Left renal pelvis (tissue), 4 donors: ENCODE data around the gene RAB8A. TPM values are rescaled to one million over a fixed set of nuclear protein-coding genes. Genes with fewer than 3 reads are reported as not detected.

Source experiments
- DNase-seq, 4 donors: peaks; one replicate each; pipeline ENCODE4 v3.0.0-alpha.2; 2013; ENCODE audit warnings: low read depth in 4 of 4, low spot score in 3 of 4
- polyA plus RNA-seq, 4 donors: library from polyadenylated mRNA; unstranded; fragments of 120-200 nt; gene quantifications; one replicate each; pipeline ENCODE4 v1.2.1, GENCODE V29; 2013; ENCODE audit not compliant: insufficient read length in 4 of 4

RAB8A gene
- polyA plus RNA-seq, 4 donors, result 65.8 to 97.4 (median 83.9) TPM

- DNase-seq, result no peak
These were observed 24.7 kb downstream of the RAB8A start for GRCh38 chr19:16136185-16136999.

- no peak for DNase-seq
These were observed 28.1 kb downstream of the RAB8A start for GRCh38 chr19:16139752-16140151.

DNA sequence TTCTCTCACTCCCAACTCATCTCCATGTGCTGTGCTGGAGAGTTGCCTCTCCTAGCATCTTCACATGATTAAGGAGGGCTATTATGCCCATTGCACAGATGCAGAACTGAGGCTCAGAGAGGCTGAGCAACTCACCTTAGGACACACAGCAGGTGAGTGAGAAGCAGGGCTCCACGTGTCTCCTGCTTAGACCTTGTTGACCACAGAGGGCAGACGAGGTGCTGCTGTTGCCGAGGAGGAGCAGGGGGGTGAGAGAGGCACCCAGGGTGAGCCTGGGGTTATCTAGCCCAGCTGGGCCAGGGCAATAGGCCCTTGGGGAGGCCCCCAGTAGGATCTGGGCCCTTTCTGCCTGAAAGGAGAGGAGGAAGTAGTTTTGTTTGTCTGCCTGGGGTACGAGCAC is 29.4 kb downstream of the RAB8A start:
- no peak for DNase-seq

DNA sequence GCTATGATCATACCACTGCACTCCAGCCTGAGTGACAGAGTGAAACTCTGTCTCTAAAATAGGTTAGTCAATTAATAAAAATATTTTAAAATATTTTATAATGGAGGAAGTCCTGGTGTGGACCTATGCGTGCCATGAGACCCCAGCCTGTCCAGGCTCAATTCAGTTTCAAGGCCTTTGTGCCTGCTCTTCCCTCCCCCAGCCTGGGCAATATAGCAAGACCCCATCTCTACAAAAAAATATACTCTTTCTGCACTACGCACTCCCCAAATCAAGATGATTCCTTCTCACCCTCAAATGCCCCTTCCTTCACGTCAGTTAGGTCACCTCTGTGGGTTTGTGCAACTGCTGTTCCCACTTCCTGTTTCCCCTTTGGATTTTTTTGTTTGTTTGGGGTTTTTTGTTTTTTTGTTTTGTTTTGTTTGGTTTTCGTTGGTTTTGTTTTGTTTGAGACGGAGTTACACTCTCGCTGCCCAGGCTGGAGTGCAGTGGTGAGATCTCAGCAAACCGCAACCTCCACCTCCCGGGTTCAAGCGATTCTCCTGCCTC is 30.4 kb downstream of the RAB8A start:
- no peak for DNase-seq

DNA sequence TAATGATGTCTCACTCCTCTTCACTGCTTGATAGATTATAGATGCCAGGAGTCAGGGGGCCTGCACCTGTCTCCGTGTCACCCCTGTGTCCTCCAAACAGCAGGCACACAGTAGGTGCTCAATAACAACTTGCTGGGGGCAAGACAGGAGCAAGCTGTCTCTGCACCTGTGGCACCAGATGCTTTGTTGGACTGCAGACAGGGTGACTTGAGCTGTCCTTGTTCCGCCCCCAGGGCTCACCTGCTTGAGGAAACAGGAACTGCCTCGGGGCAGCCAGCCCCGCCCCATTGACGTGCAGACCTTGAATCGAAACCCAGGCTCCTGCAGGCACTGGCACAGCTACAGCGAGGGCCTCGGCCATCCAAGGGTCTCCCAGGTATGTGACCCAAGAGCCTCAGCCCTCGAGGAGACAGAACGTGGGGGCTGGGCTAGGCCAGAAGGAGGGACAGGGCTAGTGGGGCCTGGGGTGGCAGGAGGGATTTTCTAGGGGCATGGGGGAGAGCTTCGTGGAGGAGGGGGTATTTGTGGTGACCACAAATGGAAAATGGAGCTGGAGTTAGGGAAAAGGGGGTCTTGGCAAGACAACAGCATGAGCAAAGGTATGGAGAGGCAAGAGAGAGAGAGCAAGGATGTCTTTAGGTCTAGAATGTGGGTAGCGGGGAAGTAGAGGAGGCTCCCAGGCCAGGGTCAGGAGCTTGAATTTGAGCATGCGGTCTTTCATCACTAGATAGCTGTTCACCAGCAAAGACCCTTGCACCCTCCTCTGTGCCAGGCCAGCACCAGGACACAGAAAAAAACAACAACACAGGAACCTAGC is 31.9 kb downstream of the RAB8A start, which contains the start of gene HSH2D:
Gene HSH2D, plus strand, starts transcription at position 287 of the 817 bp plus-strand sequence. CDS start 5,066 bp downstream, outside the sequence.
- no peak for DNase-seq

DNA sequence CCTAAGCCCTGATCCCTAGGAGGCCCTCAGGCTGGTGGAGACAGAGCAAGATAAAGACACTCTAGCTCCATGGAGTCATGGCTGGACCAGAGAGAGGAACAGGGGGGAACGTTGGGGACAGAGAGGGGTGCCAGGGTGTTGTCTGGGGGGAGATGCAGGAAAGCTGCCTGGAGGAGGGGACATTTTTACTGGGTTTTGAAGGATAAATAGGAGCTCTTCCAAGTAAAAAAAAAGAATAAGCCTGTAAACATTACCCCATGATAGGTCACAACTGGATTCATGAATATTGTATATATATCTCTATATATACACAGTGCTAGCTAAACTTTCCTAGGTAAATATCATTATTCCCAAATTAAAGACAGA is 32.5 kb downstream of the RAB8A start:
- no peak for DNase-seq

- DNase-seq, result no peak
These were observed 34.4 kb downstream of the RAB8A start for GRCh38 chr19:16146112-16146511.

- DNase-seq, result no peak
These were observed 36.9 kb downstream of the RAB8A start for GRCh38 chr19:16148443-16149229.

GRCh38 chr19:16153582-16154336 is 42.1 kb downstream of the RAB8A start:
- no peak for DNase-seq

DNA sequence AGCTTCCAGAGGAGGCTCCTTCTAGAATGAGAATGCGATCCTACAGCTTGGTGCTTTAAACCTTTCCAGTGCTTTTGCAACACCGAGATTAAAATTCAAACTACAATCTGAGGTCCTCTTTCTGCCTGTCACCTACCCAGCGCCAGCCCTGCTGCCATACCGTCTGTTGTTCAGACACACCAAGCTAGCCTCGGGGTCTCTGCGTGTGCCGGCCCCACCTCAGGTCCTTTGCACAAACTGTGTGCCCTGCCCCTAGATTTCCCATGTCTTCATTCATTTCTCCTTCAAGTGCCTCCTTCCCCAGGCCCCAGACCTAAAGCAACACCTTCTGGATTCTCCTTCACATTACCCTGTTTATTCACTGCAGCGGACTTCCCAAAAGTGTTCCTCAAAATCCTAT is 42.9 kb downstream of the RAB8A start:
- DNase-seq, result no peak

DNA sequence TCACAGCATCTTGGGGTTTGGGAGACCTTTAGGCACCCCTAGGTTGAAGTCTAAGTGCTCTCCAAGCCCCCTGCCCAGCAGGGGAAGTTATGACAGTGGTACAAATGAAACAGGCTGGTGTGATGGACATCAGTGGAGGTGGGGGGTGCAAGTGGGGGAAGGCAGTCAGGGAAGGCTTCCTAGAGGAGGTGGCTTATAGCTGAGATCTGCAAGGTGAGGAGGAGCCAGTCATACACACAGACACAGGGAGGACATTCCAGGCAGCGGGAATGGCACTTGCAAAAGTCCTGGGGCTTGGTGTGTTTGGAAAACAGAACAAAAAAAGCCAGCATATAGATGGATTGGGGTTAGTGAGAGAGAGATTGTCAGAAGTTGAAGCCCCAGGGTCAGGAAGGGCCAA is 43.4 kb downstream of the RAB8A start:
- DNase-seq, result no peak

DNA sequence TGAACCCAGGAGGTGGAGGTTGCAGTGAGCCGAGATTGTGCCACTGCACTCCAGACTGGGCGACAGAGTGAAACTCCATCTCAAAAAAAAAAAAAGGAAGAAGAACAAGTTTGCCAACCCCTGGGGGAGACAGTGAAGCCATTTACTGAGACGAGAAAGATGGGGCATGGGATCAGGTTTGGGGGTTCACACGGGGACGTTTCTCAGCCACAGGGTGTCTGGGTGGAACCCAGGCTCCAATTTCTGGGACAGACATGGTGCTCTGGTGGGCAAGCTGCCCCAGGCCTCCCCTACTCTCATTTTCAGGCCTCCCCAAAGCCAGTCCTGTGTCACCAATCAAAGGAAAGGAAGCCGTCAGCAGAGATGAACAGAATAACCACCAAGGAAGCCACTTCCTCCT is 45.2 kb downstream of the RAB8A start:
- DNase-seq, result no peak

GRCh38 chr19:16157601-16158000 is 45.9 kb downstream of the RAB8A start:
- no peak for DNase-seq

DNA sequence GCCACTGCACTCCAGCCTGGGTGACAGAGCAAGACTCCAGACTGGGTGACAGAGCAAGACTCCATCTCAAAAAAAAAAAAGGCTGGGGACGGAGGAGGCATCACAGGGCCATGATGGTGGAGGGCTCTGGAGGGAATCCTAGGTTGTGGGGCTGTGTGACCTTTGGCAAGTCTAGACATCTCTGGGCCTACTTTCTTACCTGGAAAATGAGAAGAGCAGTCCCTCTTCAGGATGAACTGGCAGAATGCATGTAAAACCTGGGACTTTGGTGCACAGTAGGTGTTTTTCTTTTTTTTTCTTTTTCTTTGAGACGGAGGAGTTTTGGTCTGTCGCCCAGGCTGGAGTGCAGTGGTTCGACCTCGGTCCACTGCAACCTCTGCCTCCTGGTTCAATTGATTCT is 48.0 kb downstream of the RAB8A start:
- DNase-seq, result no peak

DNA sequence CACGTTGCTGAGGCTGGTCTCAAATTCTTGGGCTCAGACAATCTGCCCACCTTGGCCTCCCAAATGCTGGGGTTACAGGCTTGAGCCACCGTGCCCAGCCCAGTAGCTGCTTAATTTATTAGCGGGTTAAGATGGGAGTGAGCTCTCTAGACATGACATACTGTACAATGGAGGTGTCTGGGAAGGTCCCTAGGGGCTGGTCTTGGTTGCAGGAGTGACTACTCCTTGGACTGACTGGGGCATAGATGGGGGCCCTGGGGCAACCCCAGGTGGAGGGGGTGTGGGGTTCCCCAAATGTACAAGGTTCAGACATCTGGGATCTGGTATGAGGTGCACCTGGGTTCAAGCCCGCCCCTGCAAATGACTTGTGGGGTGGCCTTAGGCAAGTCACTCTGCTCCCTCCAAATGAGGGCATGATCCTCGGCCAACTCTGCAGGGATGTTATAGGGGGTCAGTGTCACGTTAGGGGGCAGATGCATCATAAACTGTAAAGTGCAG is 48.8 kb downstream of the RAB8A start:
- DNase-seq, result no peak

DNA sequence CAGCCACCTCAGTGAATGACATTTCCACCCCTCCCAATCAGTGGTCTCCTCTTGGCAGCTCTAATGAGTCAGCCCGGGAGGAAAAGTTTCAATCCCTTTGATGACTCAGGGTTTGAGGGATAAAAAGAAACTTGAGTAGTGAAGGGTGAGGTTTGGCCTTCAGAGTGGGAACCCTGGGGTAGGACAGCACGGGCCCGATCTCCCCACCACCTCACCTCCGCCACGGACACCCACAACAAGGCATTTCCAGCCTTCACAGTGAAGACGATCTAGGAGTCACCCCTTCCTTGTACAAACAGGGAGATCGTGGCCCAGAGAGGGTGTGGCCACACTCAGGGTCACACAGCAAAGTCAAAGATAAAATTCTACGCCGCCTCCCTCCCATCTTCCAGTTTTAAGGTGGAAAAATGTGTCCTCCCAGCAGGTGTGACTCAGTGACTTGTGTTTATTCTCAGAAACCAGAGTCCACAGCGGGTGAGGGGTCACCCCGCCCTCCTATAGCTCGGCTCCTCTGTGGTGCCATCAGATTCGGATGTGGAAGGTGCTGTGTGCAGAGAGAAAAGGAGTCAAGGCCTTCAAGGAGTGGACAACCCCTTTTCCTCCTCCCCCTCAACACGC is 49.4 kb downstream of the RAB8A start:
- DNase-seq, result no peak

- DNase-seq, result no peak
These were observed 50.2 kb downstream of the RAB8A start for GRCh38 chr19:16161840-16162239.

- DNase-seq, result no peak
These were observed 52.7 kb downstream of the RAB8A start for GRCh38 chr19:16164222-16164890.

GRCh38 chr19:16166417-16166816 is 54.7 kb downstream of the RAB8A start:
- no peak for DNase-seq
